NT2/D1 (cell line): ENCODE results near the gene TMEM175.

Experiments
- YY1 ChIP-seq: IDR thresholded peaks from 2 replicates; pipeline ENCODE4 v1.6.1; 2011; ENCODE audit not compliant: insufficient read length, insufficient read depth
- ZNF274 ChIP-seq: IDR thresholded peaks from 2 replicates; pipeline ENCODE4 v1.6.1; 2011; ENCODE audit warnings: mild to moderate bottlenecking, low read depth, low read length

- TF ChIP-seq YY1: no peak
- TF ChIP-seq ZNF274: no peak
Measured at GRCh38 chr4:950136-951020, 18.1 kb downstream of the TMEM175 start.
